Activated CD8-positive, alpha-beta T cell treated with anti-CD3 and anti-CD28 coated beads for 36 hours (primary cell): ENCODE measurements around the gene ATP2B1. TPM values are rescaled to one million over a fixed set of nuclear protein-coding genes. Genes with fewer than 3 reads are reported as not detected.

Source experiments
- ATAC-seq: fragments of 200-7000 bp; cut with Tn5 transposase; one replicate; pipeline ENCODE4 v1.10.0; 2021; ENCODE audit warnings: mild to moderate bottlenecking, moderate library complexity
- CTCF ChIA-PET: fragments of 350-600 bp; sonication (Branson Sonifier 250); formaldehyde crosslinking; loops from one replicate; lab custom pipeline; 2021; ENCODE audit warnings: antibody characterized with exemption; lab: Charles Lee
- POLR2A ChIA-PET: fragments of 350-600 bp; sonication (Branson Sonifier 250); formaldehyde crosslinking; loops from one replicate; lab custom pipeline; 2021; ENCODE audit warnings: antibody characterized with exemption; lab: Charles Lee
- DNase-seq: peaks from one replicate; pipeline ENCODE4 v3.0.0-alpha.2; 2020
- H3K27ac Mint-ChIP-seq: one replicate; pipeline ENCODE4 v1.8.0; 2021; ENCODE audit warnings: mild to moderate bottlenecking, mixed read lengths
- H3K27me3 Mint-ChIP-seq: one replicate; pipeline ENCODE4 v1.8.0; 2021; ENCODE audit warnings: mixed read lengths
- H3K36me3 Mint-ChIP-seq: one replicate; pipeline ENCODE4 v1.8.0; 2021; ENCODE audit warnings: low read depth, mixed read lengths
- H3K4me1 Mint-ChIP-seq: one replicate; pipeline ENCODE4 v1.8.0; 2021; ENCODE audit warnings: low read depth, mixed read lengths
- H3K4me3 Mint-ChIP-seq: one replicate; pipeline ENCODE4 v1.8.0; 2021; ENCODE audit warnings: mild to moderate bottlenecking, moderate library complexity, mixed read lengths
- H3K9me3 Mint-ChIP-seq: one replicate; pipeline ENCODE4 v1.8.0; 2021; ENCODE audit warnings: mixed read lengths
- CTCF ChIP-seq: fragments of 200-600 bp; IDR thresholded peaks from one replicate; pipeline ENCODE4 v1.8.0; 2022; ENCODE audit warnings: antibody characterized with exemption, mild to moderate bottlenecking
- intact Hi-C: fragments of 100-400 bp; cut with micrococcal nuclease; formaldehyde crosslinking; loops from one replicate; pipeline ENCODE4 v1.10.0; 2022
- total RNA-seq, 2 experiments: library from RNA; stranded (reverse); gene quantifications; one replicate each; pipeline ENCODE4 v1.2.3, GENCODE V29; 2021

Gene ATP2B1
- total RNA-seq, 2 experiments from 2014 or later, result 20.8 to 26.2 TPM

DNA sequence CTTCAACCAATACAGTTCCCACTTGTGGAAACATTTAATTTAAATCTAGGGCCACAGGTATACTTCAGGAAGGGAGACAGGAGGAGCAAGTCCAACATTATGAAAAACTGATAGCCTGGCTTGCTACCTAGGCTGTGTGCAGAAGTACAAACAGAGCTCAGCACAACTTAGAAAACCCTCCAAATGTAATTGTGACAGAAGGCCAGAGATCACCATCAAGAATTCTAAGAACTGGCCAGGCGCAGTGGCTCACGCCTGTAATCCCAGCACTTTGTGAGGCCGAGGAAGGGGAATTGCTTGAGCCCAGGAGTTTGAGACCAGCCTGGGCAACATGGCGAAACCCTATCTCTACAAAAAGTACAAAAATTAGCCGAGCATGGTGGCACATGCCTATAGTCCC, 14.1 kb downstream of the ATP2B1 start:
- H3K27me3 Mint-ChIP-seq, result no peaks in the 10 kb centered on the region
- H3K36me3 Mint-ChIP-seq, result peaks cover 9% of the 10 kb centered on the region
- ChIA-PET CTCF (interaction anchor here (0.8 kb wide), 1 partner anchor 12 kb away, joined by 3 read pairs; no protein-coding TSS in a partner anchor), POLR2A (interaction anchor here (1.0 to 1.1 kb wide), 2 partner anchors 12 to 347 kb away, joined by 3 read pairs; no protein-coding TSS in a partner anchor)
- intact Hi-C loops, result no loop called here
- TF ChIP-seq CTCF, result no peak
- H3K27ac Mint-ChIP-seq, result no peak overlapping the region
- no peaks in the 10 kb centered on the region for H3K9me3 Mint-ChIP-seq
- peaks cover 62% of the 10 kb centered on the region for H3K4me1 Mint-ChIP-seq
- H3K4me3 Mint-ChIP-seq, result no peak overlapping the region
- DNase-seq (no peak), ATAC-seq (no peak)

- no peak for TF ChIP-seq CTCF
- no peak for ATAC-seq
- H3K27ac Mint-ChIP-seq, result no peak overlapping the region
- no peaks in the 10 kb centered on the region for H3K27me3 Mint-ChIP-seq
- ChIA-PET CTCF (no interaction called here), POLR2A (no interaction called here)
- no peak overlapping the region for H3K4me3 Mint-ChIP-seq
- H3K9me3 Mint-ChIP-seq, result no peaks in the 10 kb centered on the region
- intact Hi-C loops, result no loop called here
- no peak for DNase-seq
- H3K36me3 Mint-ChIP-seq, result peaks cover 9% of the 10 kb centered on the region
- H3K4me1 Mint-ChIP-seq, result peaks cover 64% of the 10 kb centered on the region
Measured at GRCh38 chr12:89693639-89694202, 14.9 kb downstream of the ATP2B1 start.

DNA sequence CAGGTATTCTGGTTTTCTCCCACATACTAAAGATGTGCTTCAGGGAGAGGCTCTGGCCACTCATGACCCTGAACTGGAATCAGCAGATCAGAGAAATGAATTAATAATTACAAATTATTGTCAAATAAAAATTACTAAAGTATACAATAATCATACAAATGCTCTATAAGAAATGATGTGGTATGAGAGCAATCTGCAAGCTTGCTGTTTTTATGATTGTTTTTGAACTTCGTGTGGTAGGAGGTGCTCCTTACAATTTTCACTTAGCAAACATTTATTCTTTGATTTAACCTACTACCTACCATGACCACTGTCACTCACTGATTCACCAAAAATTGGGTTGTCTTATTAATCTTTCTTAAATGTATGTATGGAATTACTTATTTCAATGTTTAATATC, 16.2 kb downstream of the ATP2B1 start:
- Mint-ChIP-seq H3K9me3 (no peaks in the 10 kb centered on the region), H3K4me1 (peaks cover 56% of the 10 kb centered on the region), H3K36me3 (peaks cover 3% of the 10 kb centered on the region), H3K27ac (no peak overlapping the region), H3K27me3 (no peaks in the 10 kb centered on the region), H3K4me3 (no peak overlapping the region)
- no peak for ATAC-seq
- POLR2A ChIA-PET, result no interaction called here
- CTCF ChIA-PET, result interaction anchor here (0.9 to 1.1 kb wide), 2 partner anchors 8 to 59 kb away, joined by 3 read pairs; no protein-coding TSS in a partner anchor
- DNase-seq, result no peak
- TF ChIP-seq CTCF, result no peak
- intact Hi-C loops, result no loop called here

GRCh38 chr12:89691659-89692058, 17.0 kb downstream of the ATP2B1 start:
- Mint-ChIP-seq H3K4me1 (peaks cover 49% of the 10 kb centered on the region), H3K9me3 (no peaks in the 10 kb centered on the region)
- intact Hi-C loops, result no loop called here

More at GRCh38 chr12:89691659-89692058, 17.0 kb downstream of the ATP2B1 start:
- CTCF ChIA-PET, result interaction anchor here (0.9 to 1.1 kb wide), 2 partner anchors 9 to 58 kb away, joined by 3 read pairs; no protein-coding TSS in a partner anchor
- no peak for TF ChIP-seq CTCF
- Mint-ChIP-seq H3K27me3 (no peaks in the 10 kb centered on the region), H3K27ac (no peak overlapping the region), H3K36me3 (peaks cover 3% of the 10 kb centered on the region), H3K4me3 (no peak overlapping the region)
- no peak for DNase-seq
- POLR2A ChIA-PET, result no interaction called here
- ATAC-seq, result no peak
